DOHH2 (cell line): Measurements from ENCODE around the gene PLAAT2.

Experiments used
- CTCF ChIP-seq: fragments of 200-600 bp; sonication (generic); IDR thresholded peaks from one replicate; pipeline ENCODE4 v1.5.1; 2014; ENCODE audit warnings: antibody characterized with exemption, mild to moderate bottlenecking, low read depth, low read length; ENCODE audit not compliant: poor library complexity, severe bottlenecking
- EZH2phosphoT487 ChIP-seq: fragments of 200-600 bp; sonication (generic); IDR thresholded peaks from 2 replicates; pipeline ENCODE4 v1.6.1; 2017; ENCODE audit warnings: borderline replicate concordance, mild to moderate bottlenecking, antibody characterized with exemption, low read length, moderate library complexity, mixed read lengths

GRCh38 chr11:63564784-63565350 lies 1.7 kb upstream of the PLAAT2 start:
- TF ChIP-seq CTCF (no peak), EZH2phosphoT487 (no peak)
